ENCODE results near the gene KDM4C.

The KDM4C gene

GRCh38 chr9:6969805-6970204, 212.0 kb downstream of the KDM4C start:
- Histone ChIP-seq H3K9ac (ENCODE audit: low read length in 2 of 2) (no peak overlapping the region), H3K9me3 (ENCODE audit: control insufficient read depth in 2 of 2, low read length in 2 of 2) (no peaks in the 10 kb centered on the region), H3K36me3 (ENCODE audit: control insufficient read depth in 2 of 2, insufficient read depth in 2 of 2, low read length in 2 of 2) (no peaks in the 10 kb centered on the region), H3K4me1 (ENCODE audit: control insufficient read depth, insufficient read depth, low read length) (no peaks in the 10 kb centered on the region), H3K27me3 (ENCODE audit: control insufficient read depth in 1 of 2, insufficient read depth in 2 of 2, low read length in 2 of 2) (no peaks in the 10 kb centered on the region), H3K27ac (ENCODE audit: low read length) (no peak overlapping the region), H3K4me3 (ENCODE audit: low read length in 2 of 2) (no peak overlapping the region)

- Histone ChIP-seq H3K9ac (ENCODE audit: low read length in 2 of 2) (no peak overlapping the region), H3K27me3 (ENCODE audit: control insufficient read depth in 1 of 2, insufficient read depth in 2 of 2, low read length in 2 of 2) (no peaks in the 10 kb centered on the region), H3K4me3 (ENCODE audit: low read length in 2 of 2) (no peak overlapping the region), H3K27ac (ENCODE audit: low read length) (no peak overlapping the region), H3K36me3 (ENCODE audit: control insufficient read depth in 2 of 2, insufficient read depth in 2 of 2, low read length in 2 of 2) (no peaks in the 10 kb centered on the region), H3K4me1 (ENCODE audit: control insufficient read depth, insufficient read depth, low read length) (no peaks in the 10 kb centered on the region), H3K9me3 (ENCODE audit: control insufficient read depth in 2 of 2, low read length in 2 of 2) (no peaks in the 10 kb centered on the region)
Measured at GRCh38 chr9:6973089-6973488, 215.3 kb downstream of the KDM4C start.

DNA sequence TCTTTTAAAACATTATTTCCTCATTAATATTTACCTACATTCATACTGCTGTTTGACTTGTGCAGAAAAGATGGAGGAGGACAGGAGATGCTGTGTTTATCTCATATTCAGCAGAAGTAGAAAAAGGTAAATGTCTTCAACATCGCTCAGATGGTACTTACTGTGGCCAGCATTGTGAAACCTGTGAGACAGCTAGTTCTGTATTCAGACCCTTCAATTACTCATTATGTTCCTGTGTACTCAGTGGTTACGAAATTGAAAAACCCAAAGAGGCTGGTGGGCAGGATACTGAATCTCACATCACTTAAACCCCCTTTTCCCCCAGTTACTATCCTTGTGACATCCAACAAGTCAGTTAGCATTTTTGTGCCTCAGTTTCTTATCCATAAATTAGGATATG, 216.0 kb downstream of the KDM4C start:
- no peak overlapping the region for H3K4me3 ChIP-seq (ENCODE audit: low read length in 2 of 2)
- H3K27me3 ChIP-seq (ENCODE audit: control insufficient read depth in 1 of 2, insufficient read depth in 2 of 2, low read length in 2 of 2) = no peaks in the 10 kb centered on the region
- no peaks in the 10 kb centered on the region for H3K9me3 ChIP-seq (ENCODE audit: control insufficient read depth in 2 of 2, low read length in 2 of 2)
- no peak overlapping the region for H3K9ac ChIP-seq (ENCODE audit: low read length in 2 of 2)
- no peak overlapping the region for H3K27ac ChIP-seq (ENCODE audit: low read length)
- H3K4me1 ChIP-seq (ENCODE audit: control insufficient read depth, insufficient read depth, low read length) = no peaks in the 10 kb centered on the region
- no peaks in the 10 kb centered on the region for H3K36me3 ChIP-seq (ENCODE audit: control insufficient read depth in 2 of 2, insufficient read depth in 2 of 2, low read length in 2 of 2)

- Histone ChIP-seq H3K9me3 (ENCODE audit: control insufficient read depth in 2 of 2, low read length in 2 of 2) (no peaks in the 10 kb centered on the region), H3K4me1 (ENCODE audit: control insufficient read depth, insufficient read depth, low read length) (no peaks in the 10 kb centered on the region), H3K27ac (ENCODE audit: low read length) (no peak overlapping the region), H3K27me3 (ENCODE audit: control insufficient read depth in 1 of 2, insufficient read depth in 2 of 2, low read length in 2 of 2) (no peaks in the 10 kb centered on the region), H3K9ac (ENCODE audit: low read length in 2 of 2) (no peak overlapping the region), H3K4me3 (ENCODE audit: low read length in 2 of 2) (no peak overlapping the region), H3K36me3 (ENCODE audit: control insufficient read depth in 2 of 2, insufficient read depth in 2 of 2, low read length in 2 of 2) (no peaks in the 10 kb centered on the region)
Measured at GRCh38 chr9:6975198-6975597, 217.4 kb downstream of the KDM4C start.

GRCh38 chr9:6977761-6978160, 220.0 kb downstream of the KDM4C start:
- Histone ChIP-seq H3K4me3 (ENCODE audit: low read length in 2 of 2) (no peak overlapping the region), H3K27me3 (ENCODE audit: control insufficient read depth in 1 of 2, insufficient read depth in 2 of 2, low read length in 2 of 2) (no peaks in the 10 kb centered on the region)

GRCh38 chr9:6978591-6978990, 220.8 kb downstream of the KDM4C start:
- Histone ChIP-seq H3K9me3 (ENCODE audit: control insufficient read depth in 2 of 2, low read length in 2 of 2) (no peaks in the 10 kb centered on the region), H3K27ac (ENCODE audit: low read length) (no peak overlapping the region), H3K36me3 (ENCODE audit: control insufficient read depth in 2 of 2, insufficient read depth in 2 of 2, low read length in 2 of 2) (peaks cover 0 to 4% of the 10 kb centered on the region in 2 donors), H3K4me1 (ENCODE audit: control insufficient read depth, insufficient read depth, low read length) (no peaks in the 10 kb centered on the region), H3K4me3 (ENCODE audit: low read length in 2 of 2) (no peak overlapping the region), H3K9ac (ENCODE audit: low read length in 2 of 2) (no peak overlapping the region), H3K27me3 (ENCODE audit: control insufficient read depth in 1 of 2, insufficient read depth in 2 of 2, low read length in 2 of 2) (no peaks in the 10 kb centered on the region)

More at GRCh38 chr9:6977761-6978160, 220.0 kb downstream of the KDM4C start:
- no peak overlapping the region for H3K27ac ChIP-seq (ENCODE audit: low read length)
- H3K9me3 ChIP-seq (ENCODE audit: control insufficient read depth in 2 of 2, low read length in 2 of 2) = no peaks in the 10 kb centered on the region
- H3K36me3 ChIP-seq (ENCODE audit: control insufficient read depth in 2 of 2, insufficient read depth in 2 of 2, low read length in 2 of 2) = peaks cover 0 to 4% of the 10 kb centered on the region in 2 donors
- H3K4me1 ChIP-seq (ENCODE audit: control insufficient read depth, insufficient read depth, low read length) = no peaks in the 10 kb centered on the region
- H3K9ac ChIP-seq (ENCODE audit: low read length in 2 of 2) = no peak overlapping the region

GRCh38 chr9:6984941-6985578, 227.3 kb downstream of the KDM4C start:
- Histone ChIP-seq H3K27ac (ENCODE audit: low read length) (no peak overlapping the region), H3K4me3 (ENCODE audit: low read length in 2 of 2) (no peak overlapping the region), H3K36me3 (ENCODE audit: control insufficient read depth in 2 of 2, insufficient read depth in 2 of 2, low read length in 2 of 2) (peaks cover 6 to 26% of the 10 kb centered on the region in 2 donors), H3K9ac (ENCODE audit: low read length in 2 of 2) (no peak overlapping the region), H3K4me1 (ENCODE audit: control insufficient read depth, insufficient read depth, low read length) (no peaks in the 10 kb centered on the region), H3K9me3 (ENCODE audit: control insufficient read depth in 2 of 2, low read length in 2 of 2) (no peaks in the 10 kb centered on the region), H3K27me3 (ENCODE audit: control insufficient read depth in 1 of 2, insufficient read depth in 2 of 2, low read length in 2 of 2) (no peaks in the 10 kb centered on the region)

DNA sequence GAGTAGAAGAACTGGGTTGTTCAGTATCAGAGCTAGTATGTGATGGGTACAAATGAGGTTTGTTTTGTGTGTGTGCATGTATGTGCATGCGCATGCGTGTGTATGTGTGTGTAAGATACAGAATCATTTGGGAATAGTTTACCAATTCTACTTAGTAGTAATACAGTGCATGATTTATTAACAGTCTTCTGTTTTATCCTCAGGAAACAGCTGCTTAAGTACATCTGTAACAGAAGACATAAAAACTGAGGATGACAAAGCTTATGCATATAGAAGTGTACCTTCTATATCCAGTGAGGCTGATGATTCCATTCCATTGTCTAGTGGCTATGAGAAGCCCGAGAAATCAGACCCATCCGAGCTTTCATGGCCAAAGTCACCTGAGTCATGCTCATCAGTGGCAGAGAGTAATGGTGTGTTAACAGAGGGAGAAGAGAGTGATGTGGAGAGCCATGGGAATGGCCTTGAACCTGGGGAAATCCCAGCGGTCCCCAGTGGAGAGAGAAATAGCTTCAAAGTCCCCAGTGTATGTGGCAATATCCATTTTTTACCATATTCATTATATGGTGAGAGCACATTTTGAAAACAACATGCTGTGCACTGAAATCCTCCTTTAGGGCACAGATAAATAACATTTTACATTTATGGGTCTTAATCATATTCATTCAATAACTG, 228.5 kb downstream of the KDM4C start:
- Histone ChIP-seq H3K9ac (ENCODE audit: low read length in 2 of 2) (no peak overlapping the region), H3K27me3 (ENCODE audit: control insufficient read depth in 1 of 2, insufficient read depth in 2 of 2, low read length in 2 of 2) (no peaks in the 10 kb centered on the region), H3K27ac (ENCODE audit: low read length) (no peak overlapping the region), H3K4me1 (ENCODE audit: control insufficient read depth, insufficient read depth, low read length) (no peaks in the 10 kb centered on the region), H3K9me3 (ENCODE audit: control insufficient read depth in 2 of 2, low read length in 2 of 2) (no peaks in the 10 kb centered on the region), H3K36me3 (ENCODE audit: control insufficient read depth in 2 of 2, insufficient read depth in 2 of 2, low read length in 2 of 2) (peaks cover 6 to 30% of the 10 kb centered on the region in 2 donors), H3K4me3 (ENCODE audit: low read length in 2 of 2) (no peak overlapping the region)

DNA sequence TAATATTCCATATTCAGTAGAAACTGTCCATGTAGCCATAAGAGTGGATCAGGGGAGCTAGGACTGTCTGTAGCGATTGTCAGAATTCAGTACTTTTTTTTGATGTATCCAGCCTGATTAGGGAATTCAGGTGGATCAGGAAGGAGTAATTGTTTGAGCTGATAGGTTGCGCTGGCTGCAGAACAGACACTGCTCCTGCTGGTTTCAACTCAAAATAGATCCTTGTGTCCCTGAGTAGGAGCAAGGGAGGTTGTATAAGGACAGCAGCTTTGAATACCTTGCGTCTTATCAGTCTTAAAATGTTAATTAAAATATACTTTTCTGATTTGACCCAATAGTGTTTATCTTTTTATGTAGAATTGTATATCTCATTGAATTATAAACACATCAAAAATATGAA, 229.6 kb downstream of the KDM4C start:
- no peaks in the 10 kb centered on the region for H3K9me3 ChIP-seq (ENCODE audit: control insufficient read depth in 2 of 2, low read length in 2 of 2)
- H3K4me3 ChIP-seq (ENCODE audit: low read length in 2 of 2) = no peak overlapping the region
- H3K27me3 ChIP-seq (ENCODE audit: control insufficient read depth in 1 of 2, insufficient read depth in 2 of 2, low read length in 2 of 2) = no peaks in the 10 kb centered on the region
- no peaks in the 10 kb centered on the region for H3K4me1 ChIP-seq (ENCODE audit: control insufficient read depth, insufficient read depth, low read length)
- no peak overlapping the region for H3K27ac ChIP-seq (ENCODE audit: low read length)
- peaks cover 6 to 26% of the 10 kb centered on the region in 2 donors for H3K36me3 ChIP-seq (ENCODE audit: control insufficient read depth in 2 of 2, insufficient read depth in 2 of 2, low read length in 2 of 2)
- H3K9ac ChIP-seq (ENCODE audit: low read length in 2 of 2) = no peak overlapping the region

GRCh38 chr9:6991418-6991817, 233.6 kb downstream of the KDM4C start:
- Histone ChIP-seq H3K36me3 (ENCODE audit: control insufficient read depth in 2 of 2, insufficient read depth in 2 of 2, low read length in 2 of 2) (peaks cover 6 to 19% of the 10 kb centered on the region in 2 donors), H3K4me3 (ENCODE audit: low read length in 2 of 2) (no peak overlapping the region), H3K4me1 (ENCODE audit: control insufficient read depth, insufficient read depth, low read length) (no peaks in the 10 kb centered on the region), H3K9ac (ENCODE audit: low read length in 2 of 2) (no peak overlapping the region), H3K27ac (ENCODE audit: low read length) (no peak overlapping the region), H3K27me3 (ENCODE audit: control insufficient read depth in 1 of 2, insufficient read depth in 2 of 2, low read length in 2 of 2) (no peaks in the 10 kb centered on the region), H3K9me3 (ENCODE audit: control insufficient read depth in 2 of 2, low read length in 2 of 2) (no peaks in the 10 kb centered on the region)

Measured in stomach smooth muscle (tissue), 2 donors.